CD1c-positive myeloid dendritic cell (primary cell): ENCODE data around the gene PUM2.
"Not testable (repeated sequence)": the region's sequence is repeated elsewhere in the genome, so short reads cannot be mapped to it uniquely, and the experiment has no call there.

Experiments used
- DNase-seq: peaks from one replicate; pipeline ENCODE4 v3.0.0-alpha.2; 2016; ENCODE audit errors: extremely low spot score

Gene PUM2

GRCh38 chr2:20294231-20294630 is 56.4 kb downstream of the PUM2 start:
- no peak for DNase-seq

DNA sequence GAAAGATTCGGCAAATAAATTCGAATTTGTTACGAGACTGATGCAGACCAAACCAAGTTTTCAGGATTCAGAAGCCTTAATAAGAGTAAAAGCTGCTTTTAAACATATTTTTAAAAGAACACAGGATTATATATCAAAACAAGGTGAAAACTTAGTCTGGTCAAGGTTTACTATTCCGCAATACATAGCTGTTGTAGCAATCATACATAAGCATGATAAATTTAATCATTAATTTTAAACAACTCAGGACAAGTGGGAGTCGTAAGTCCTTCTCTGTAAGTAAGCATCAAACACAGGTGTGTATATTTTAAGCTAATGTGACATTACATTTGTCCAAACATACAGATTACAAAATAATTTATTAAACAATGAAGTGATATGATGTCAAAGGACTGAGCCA is 57.7 kb downstream of the PUM2 start:
- no peak for DNase-seq

- DNase-seq = no peak
Measured at GRCh38 chr2:20291846-20292408, 58.7 kb downstream of the PUM2 start.

GRCh38 chr2:20291106-20291564 is 59.5 kb downstream of the PUM2 start:
- DNase-seq = peak; percentile 46

- no peak for DNase-seq
Measured at GRCh38 chr2:20288642-20289340, 61.9 kb downstream of the PUM2 start.

DNA sequence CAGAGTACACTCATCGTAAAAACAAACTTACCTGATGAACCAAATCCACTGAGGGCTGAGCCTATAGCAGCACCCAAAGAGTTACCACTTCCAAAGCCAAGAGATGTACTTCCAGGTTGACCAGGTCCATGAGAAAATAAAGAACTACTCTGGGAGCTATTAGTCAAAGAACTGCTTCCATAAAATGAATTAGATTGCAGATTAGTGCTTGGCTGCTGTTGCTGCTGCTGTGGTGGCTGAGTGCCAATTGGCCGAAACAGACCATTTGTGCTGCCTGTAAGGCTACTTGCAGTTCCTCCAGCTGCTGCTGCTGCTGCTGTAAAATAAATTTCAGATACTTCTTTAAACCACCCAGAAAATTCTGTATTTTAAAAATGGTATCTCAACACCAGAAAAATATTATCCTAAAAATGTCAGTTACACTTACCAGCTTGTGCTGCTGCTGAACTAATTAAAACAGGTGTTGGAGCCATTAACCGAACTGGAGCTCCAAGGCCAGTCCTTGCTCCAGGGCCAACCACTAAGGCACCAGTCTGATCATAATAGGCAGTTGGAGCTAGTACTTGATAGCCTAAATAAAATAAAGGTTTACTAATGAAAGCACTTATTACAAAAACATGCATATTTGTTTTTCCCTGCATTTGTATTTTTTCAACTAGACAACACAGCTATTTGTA is 67.6 kb downstream of the PUM2 start:
- DNase-seq = no peak

GRCh38 chr2:20281876-20282275 is 68.8 kb downstream of the PUM2 start:
- no peak for DNase-seq

DNA sequence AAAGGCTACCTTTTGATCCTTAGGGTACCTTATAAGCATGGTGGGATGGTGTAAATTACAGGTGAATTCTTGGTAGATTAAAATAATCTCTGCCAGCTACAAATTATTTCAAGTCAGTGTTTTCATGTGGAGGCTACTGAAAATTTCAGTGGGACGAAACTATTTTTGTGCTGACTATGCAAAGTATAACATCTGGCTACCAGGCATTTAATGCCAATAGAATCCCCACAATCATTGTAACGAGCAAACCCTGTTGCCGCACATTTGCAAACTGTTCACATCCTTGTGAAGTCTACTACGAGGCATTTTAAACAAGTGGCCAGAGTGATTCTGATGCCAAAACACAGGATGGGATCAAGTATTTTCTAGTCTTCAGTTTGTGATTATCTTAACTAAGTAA is 77.6 kb downstream of the PUM2 start:
- DNase-seq = no peak

DNA sequence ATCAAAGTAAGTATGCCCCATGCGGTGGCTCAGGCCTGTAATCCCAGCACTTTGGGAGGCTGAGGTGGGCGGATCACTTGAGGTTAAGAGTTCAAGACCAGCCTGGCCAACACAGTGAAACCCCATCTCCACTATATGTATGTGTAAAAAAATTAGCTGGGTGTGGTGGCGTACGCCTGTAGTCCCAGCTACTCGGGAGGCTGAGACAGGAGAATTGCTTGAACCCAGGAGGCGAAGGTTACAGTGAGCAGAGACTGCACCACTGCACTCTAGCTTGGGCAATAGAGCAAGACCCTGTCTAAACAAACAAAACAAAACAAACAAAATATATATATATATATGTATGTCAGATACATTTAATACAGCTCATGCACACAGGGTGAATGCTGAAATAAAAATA is 82.3 kb downstream of the PUM2 start:
- DNase-seq = not testable (repeated sequence)

GRCh38 chr2:20267529-20267928 is 83.1 kb downstream of the PUM2 start:
- DNase-seq = no peak

- DNase-seq = no peak
Measured at GRCh38 chr2:20264629-20265028, 86.0 kb downstream of the PUM2 start.

- no peak for DNase-seq
Measured at GRCh38 chr2:20257411-20257810, 93.2 kb downstream of the PUM2 start.

GRCh38 chr2:20254731-20255130 is 95.9 kb downstream of the PUM2 start:
- no peak for DNase-seq

DNA sequence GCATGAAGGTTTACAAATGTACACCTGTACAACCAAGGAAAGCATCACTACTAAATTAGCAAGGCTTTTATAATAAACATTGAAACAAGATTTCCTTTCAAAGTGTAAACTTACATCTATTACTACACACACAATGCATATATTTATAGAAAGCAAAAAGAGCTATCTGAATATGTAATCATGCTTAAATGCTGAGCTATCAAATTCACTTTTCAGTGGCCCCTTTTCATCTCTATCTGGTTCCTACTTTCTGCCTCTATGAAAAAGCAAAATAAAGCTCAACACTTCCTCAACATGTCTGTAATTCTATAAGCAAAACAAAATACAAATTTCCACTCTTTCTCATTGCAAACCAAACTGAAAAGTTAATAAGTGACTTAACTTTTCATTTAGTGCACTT is 100.2 kb downstream of the PUM2 start:
- no peak for DNase-seq

- no peak for DNase-seq
Measured at GRCh38 chr2:20249170-20249569, 101.5 kb downstream of the PUM2 start.

DNA sequence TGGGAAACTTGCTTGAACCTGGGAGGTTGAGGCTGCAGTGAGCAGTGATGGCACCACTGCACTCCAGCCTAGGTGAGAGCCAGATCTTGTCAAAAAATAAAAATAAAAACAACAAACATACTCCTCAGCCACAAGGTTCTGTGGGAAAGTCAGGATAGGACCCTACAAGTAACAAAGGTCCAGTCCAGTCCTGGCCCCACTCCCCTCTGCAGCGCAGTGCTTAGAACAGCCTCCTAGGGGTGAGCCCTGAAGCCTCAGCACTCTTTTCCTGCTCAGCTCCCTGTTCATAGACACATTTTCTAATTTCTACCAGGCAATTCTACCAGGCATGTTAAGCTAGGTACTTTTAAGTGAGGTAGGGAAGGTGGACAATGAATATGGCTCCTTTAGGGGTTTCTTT is 103.6 kb downstream of the PUM2 start:
- no peak for DNase-seq

- DNase-seq = not testable (repeated sequence)
Measured at GRCh38 chr2:20243637-20244036, 107.0 kb downstream of the PUM2 start.

DNA sequence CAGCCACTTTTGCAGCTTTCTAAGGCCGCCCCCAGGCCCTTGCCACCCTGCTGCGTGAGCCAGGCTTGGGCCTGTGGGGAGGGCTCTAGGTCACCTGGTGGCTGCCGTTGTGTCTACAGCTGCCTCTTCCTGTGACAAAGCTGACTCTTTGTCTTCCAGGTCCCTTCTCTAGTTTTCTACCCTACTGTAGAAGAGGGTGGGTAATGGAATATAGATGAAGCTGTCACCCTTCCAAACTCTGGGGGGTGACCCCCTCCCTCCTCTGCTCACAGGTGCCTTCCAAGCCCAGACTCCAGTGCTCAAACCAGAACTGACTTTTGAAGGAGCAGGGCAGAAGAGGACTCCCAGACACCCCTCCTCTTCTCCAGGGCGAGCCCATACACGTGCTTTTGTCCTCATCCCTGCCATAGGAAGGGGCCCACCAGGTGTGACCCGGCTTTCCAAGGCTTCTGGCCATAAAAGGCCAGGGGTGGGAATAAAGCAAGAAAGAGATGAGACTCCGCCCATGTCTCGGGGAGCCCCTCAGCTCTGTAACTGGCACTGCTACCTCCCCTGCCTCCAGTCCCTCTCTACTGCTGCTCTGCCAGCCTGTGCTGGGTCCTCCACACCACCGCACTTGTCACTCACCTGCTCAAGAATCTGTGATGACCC is 107.8 kb downstream of the PUM2 start:
- no peak for DNase-seq

- no peak for DNase-seq
Measured at GRCh38 chr2:20241973-20242726, 108.5 kb downstream of the PUM2 start.

- DNase-seq = not testable (repeated sequence)
Measured at GRCh38 chr2:20240291-20240690, 110.4 kb downstream of the PUM2 start.

GRCh38 chr2:20236496-20236895 is 114.1 kb downstream of the PUM2 start:
- no peak for DNase-seq
